NCI-H2196 (cell line): Measurements from ENCODE around the gene DDX24.

Source experiments
- DNase-seq: peaks from one replicate; lab custom pipeline; 2025; ENCODE audit not compliant: unreplicated experiment; lab: John Stamatoyannopoulos, UW

The DDX24 gene

GRCh38 chr14:94080621-94081385 is at the start of gene DDX24, which contains the start of gene IFI27L1:
Gene DDX24, minus strand, starts transcription at chr14:94081202. Its CDS starts 1,460 bp downstream, at chr14:94079742.
Gene IFI27L1, plus strand, starts transcription at chr14:94081310. Its CDS starts 15,628 bp downstream, at chr14:94096938.
- peak; percentile 82 for DNase-seq

- peak; percentile 7 for DNase-seq
Measured at GRCh38 chr14:94129758-94130414, 48.9 kb upstream of the DDX24 start.

GRCh38 chr14:94129111-94129757 is 48.2 kb upstream of the DDX24 start, which contains the start of gene IFI27L2:
Gene IFI27L2, minus strand, starts transcription at chr14:94129604. Its CDS starts 40 bp downstream, at chr14:94129564.
- DNase-seq = peak; percentile 48

- no peak for DNase-seq
Measured at GRCh38 chr14:94128216-94128839, 47.3 kb upstream of the DDX24 start.

- no peak for DNase-seq
Measured at GRCh38 chr14:94127330-94127729, 46.3 kb upstream of the DDX24 start.

GRCh38 chr14:94126800-94127199 is 45.8 kb upstream of the DDX24 start:
- no peak for DNase-seq

GRCh38 chr14:94126419-94126677 is 45.3 kb upstream of the DDX24 start:
- no peak for DNase-seq

GRCh38 chr14:94125659-94126418 is 44.8 kb upstream of the DDX24 start:
- DNase-seq = no peak

- no peak for DNase-seq
Measured at GRCh38 chr14:94124582-94125377, 43.8 kb upstream of the DDX24 start.

- no peak for DNase-seq
Measured at GRCh38 chr14:94123868-94124267, 42.9 kb upstream of the DDX24 start.

GRCh38 chr14:94123296-94123695 is 42.3 kb upstream of the DDX24 start:
- DNase-seq = no peak

GRCh38 chr14:94122438-94122837 is 41.4 kb upstream of the DDX24 start:
- DNase-seq = no peak

- DNase-seq = no peak
Measured at GRCh38 chr14:94121485-94121884, 40.5 kb upstream of the DDX24 start.

GRCh38 chr14:94120667-94121340 is 39.8 kb upstream of the DDX24 start:
- DNase-seq = no peak

GRCh38 chr14:94119071-94119470 is 38.1 kb upstream of the DDX24 start:
- no peak for DNase-seq

GRCh38 chr14:94117856-94118255 is 36.9 kb upstream of the DDX24 start:
- DNase-seq = no peak

GRCh38 chr14:94116701-94117100 is 35.7 kb upstream of the DDX24 start:
- DNase-seq = no peak

- DNase-seq = no peak
Measured at GRCh38 chr14:94115631-94116030, 34.6 kb upstream of the DDX24 start.

GRCh38 chr14:94115058-94115591 is 34.1 kb upstream of the DDX24 start:
- DNase-seq = no peak
